H1 (cell line): ENCODE measurements around the gene RBP7. TPM values are rescaled to one million over a fixed set of nuclear protein-coding genes. Genes with fewer than 3 reads are reported as not detected.

Source experiments
- TCF12 ChIP-seq: IDR thresholded peaks from 2 replicates; pipeline ENCODE4 v1.6.1; 2011; ENCODE audit warnings: low read depth, mild to moderate bottlenecking, low read length
- TEAD4 ChIP-seq: IDR thresholded peaks from 2 replicates; pipeline ENCODE4 v1.6.1; 2012; ENCODE audit warnings: low read depth, low read length, inconsistent platforms, mixed read lengths
- polyA plus RNA-seq, 7 experiments: library from polyadenylated mRNA; depleted of rRNA in 3 of 7; stranded (reverse) in 5 of 7; unstranded in 2 of 7; fragments of >200 nt in 5 of 7; fragments of 200-250 nt in 2 of 7; gene quantifications; 1 replicate in 5 of 7; 2 replicates in 1 of 7; 4 replicates in 1 of 7; pipeline versions ENCODE4 v1.2.1 to v1.2.3, GENCODE V29; 2011 to 2013; ENCODE audit warnings: missing spikeins in 2 of 7, mixed read lengths in 2 of 7
- total RNA-seq: library from RNA; stranded (reverse); fragmentation: NEBNext Ultra II Directional; extraction: Animal tissue kit (Norgen Biotek cat#: 25700); gene quantifications from 2 replicates; pipeline ENCODE4 v1.2.1, GENCODE V29; 2021
- TF ChIP-seq, protein P1 (sequence below): fragments of 300-600 bp; sonication (generic); IDR thresholded peaks from 2 replicates; pipeline ENCODE4 v1.7.1; 2012; ENCODE audit warnings: low read length, moderate library complexity, mild to moderate bottlenecking, inconsistent platforms; ENCODE audit not compliant: insufficient replicate concordance

Gene RBP7
- total and polyA plus RNA-seq, 2 of the 8 experiments (the other 6 are each of a cell fraction or from before 2014, with no cell fraction given): 5.7 to 7.2 TPM

DNA sequence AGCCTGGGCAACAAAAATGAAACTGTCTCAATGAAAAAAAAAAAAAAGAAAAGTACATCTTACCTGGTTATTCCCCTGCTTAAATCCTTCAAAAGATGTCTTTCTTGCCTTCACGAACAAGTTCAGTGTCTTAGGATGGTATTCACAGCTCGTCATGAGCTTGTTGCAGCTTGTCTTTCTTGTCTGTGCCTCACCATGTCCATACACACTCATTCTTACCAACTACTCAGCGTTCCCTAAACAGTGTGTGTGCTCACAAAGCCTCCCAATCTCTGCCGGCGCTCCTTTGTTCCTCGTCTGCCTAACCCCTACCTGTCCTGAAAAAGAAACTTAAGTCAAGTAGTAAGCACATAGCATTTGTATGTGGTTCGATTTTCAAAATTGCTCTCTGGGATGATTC, 66.8 kb downstream of the RBP7 start (continued):
- TF ChIP-seq, protein P1, sequence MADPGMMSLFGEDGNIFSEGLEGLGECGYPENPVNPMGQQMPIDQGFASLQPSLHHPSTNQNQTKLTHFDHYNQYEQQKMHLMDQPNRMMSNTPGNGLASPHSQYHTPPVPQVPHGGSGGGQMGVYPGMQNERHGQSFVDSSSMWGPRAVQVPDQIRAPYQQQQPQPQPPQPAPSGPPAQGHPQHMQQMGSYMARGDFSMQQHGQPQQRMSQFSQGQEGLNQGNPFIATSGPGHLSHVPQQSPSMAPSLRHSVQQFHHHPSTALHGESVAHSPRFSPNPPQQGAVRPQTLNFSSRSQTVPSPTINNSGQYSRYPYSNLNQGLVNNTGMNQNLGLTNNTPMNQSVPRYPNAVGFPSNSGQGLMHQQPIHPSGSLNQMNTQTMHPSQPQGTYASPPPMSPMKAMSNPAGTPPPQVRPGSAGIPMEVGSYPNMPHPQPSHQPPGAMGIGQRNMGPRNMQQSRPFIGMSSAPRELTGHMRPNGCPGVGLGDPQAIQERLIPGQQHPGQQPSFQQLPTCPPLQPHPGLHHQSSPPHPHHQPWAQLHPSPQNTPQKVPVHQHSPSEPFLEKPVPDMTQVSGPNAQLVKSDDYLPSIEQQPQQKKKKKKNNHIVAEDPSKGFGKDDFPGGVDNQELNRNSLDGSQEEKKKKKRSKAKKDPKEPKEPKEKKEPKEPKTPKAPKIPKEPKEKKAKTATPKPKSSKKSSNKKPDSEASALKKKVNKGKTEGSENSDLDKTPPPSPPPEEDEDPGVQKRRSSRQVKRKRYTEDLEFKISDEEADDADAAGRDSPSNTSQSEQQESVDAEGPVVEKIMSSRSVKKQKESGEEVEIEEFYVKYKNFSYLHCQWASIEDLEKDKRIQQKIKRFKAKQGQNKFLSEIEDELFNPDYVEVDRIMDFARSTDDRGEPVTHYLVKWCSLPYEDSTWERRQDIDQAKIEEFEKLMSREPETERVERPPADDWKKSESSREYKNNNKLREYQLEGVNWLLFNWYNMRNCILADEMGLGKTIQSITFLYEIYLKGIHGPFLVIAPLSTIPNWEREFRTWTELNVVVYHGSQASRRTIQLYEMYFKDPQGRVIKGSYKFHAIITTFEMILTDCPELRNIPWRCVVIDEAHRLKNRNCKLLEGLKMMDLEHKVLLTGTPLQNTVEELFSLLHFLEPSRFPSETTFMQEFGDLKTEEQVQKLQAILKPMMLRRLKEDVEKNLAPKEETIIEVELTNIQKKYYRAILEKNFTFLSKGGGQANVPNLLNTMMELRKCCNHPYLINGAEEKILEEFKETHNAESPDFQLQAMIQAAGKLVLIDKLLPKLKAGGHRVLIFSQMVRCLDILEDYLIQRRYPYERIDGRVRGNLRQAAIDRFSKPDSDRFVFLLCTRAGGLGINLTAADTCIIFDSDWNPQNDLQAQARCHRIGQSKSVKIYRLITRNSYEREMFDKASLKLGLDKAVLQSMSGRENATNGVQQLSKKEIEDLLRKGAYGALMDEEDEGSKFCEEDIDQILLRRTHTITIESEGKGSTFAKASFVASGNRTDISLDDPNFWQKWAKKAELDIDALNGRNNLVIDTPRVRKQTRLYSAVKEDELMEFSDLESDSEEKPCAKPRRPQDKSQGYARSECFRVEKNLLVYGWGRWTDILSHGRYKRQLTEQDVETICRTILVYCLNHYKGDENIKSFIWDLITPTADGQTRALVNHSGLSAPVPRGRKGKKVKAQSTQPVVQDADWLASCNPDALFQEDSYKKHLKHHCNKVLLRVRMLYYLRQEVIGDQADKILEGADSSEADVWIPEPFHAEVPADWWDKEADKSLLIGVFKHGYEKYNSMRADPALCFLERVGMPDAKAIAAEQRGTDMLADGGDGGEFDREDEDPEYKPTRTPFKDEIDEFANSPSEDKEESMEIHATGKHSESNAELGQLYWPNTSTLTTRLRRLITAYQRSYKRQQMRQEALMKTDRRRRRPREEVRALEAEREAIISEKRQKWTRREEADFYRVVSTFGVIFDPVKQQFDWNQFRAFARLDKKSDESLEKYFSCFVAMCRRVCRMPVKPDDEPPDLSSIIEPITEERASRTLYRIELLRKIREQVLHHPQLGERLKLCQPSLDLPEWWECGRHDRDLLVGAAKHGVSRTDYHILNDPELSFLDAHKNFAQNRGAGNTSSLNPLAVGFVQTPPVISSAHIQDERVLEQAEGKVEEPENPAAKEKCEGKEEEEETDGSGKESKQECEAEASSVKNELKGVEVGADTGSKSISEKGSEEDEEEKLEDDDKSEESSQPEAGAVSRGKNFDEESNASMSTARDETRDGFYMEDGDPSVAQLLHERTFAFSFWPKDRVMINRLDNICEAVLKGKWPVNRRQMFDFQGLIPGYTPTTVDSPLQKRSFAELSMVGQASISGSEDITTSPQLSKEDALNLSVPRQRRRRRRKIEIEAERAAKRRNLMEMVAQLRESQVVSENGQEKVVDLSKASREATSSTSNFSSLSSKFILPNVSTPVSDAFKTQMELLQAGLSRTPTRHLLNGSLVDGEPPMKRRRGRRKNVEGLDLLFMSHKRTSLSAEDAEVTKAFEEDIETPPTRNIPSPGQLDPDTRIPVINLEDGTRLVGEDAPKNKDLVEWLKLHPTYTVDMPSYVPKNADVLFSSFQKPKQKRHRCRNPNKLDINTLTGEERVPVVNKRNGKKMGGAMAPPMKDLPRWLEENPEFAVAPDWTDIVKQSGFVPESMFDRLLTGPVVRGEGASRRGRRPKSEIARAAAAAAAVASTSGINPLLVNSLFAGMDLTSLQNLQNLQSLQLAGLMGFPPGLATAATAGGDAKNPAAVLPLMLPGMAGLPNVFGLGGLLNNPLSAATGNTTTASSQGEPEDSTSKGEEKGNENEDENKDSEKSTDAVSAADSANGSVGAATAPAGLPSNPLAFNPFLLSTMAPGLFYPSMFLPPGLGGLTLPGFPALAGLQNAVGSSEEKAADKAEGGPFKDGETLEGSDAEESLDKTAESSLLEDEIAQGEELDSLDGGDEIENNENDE: no peak
- TF ChIP-seq TCF12: no peak
- no peak for TF ChIP-seq TEAD4
